ENCODE data around the gene TUBA3D. TPM values are rescaled to one million over a fixed set of nuclear protein-coding genes. Genes with fewer than 3 reads are reported as not detected.
"Not testable (repeated sequence)": the region's sequence is repeated elsewhere in the genome, so short reads cannot be mapped to it uniquely, and the experiment has no call there.

Gene TUBA3D
- total RNA-seq, 1 donor from 2014 or later = not detected

DNA sequence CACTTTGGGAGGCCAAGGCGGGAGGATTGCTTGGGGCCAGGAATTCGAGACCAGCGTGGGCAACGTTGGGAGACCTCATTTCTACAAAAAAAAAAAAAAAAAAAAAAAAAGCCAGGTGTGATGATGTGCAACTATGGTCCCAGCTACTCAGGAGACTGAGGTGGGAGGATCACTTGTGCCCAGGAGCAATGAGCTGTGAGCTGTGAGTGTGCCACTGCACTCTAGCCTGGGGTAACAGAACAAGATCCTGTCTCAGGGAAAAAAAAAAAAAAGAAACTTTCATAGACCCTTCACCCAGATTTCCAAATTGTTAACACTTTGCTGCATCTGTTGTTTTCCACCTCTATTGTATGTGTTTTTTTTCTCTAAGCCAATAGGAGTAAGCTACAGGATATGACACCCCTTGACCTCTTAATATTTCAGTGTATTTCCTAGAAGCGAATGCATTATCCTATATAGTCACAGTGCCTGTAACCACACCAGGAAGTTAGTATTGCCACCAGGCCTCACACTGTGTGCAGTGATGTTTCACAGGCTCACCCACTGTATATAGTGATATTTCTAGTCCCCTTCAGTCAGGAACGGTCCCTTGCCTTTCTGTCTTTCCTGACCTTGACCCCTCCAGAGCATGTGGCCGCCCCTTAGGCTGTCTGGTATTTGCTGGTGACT is 28.3 kb downstream of the TUBA3D start:
- ATAC-seq; H3K4me3 ChIP-seq; H3K27ac ChIP-seq; DNase-seq; H3K9me3 ChIP-seq; intact Hi-C loops (cut with DNase I); H3K27me3 ChIP-seq; H3K4me1 ChIP-seq: not testable (repeated sequence)
- H3K36me3 ChIP-seq = peaks cover 66% of the 10 kb centered on the region

DNA sequence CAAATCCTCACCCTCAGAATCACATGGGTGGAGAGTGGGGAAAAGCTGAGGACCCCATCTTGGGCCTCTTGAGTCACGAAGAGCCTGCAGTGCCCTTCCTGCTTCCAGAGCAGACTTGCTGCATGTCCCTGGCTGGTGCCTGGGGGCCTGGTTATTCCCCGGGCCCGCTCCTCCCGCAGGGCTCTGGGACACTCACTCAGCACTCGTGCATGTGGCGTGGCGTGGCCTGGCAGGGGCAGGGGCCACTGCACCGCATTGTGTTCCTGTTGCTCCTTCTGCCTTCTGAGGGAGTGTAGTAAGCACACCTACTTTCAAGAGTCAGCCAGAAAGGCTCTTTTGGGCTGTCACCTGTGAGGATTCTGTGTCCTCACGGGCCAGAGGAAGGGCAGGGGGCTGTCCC is 33.7 kb downstream of the TUBA3D start:
- ATAC-seq = no peak
- H3K4me1 ChIP-seq = no peaks in the 10 kb centered on the region
- no peak overlapping the region for H3K4me3 ChIP-seq
- H3K27ac ChIP-seq = no peak overlapping the region
- peaks cover 40% of the 10 kb centered on the region for H3K36me3 ChIP-seq
- H3K27me3 ChIP-seq = no peaks in the 10 kb centered on the region
- intact Hi-C loops (cut with DNase I) = no loop called here
- no peaks in the 10 kb centered on the region for H3K9me3 ChIP-seq
- no peak for DNase-seq
- no peak for TF ChIP-seq CTCF (IDR thresholded peaks at IDR 0.05)

DNA sequence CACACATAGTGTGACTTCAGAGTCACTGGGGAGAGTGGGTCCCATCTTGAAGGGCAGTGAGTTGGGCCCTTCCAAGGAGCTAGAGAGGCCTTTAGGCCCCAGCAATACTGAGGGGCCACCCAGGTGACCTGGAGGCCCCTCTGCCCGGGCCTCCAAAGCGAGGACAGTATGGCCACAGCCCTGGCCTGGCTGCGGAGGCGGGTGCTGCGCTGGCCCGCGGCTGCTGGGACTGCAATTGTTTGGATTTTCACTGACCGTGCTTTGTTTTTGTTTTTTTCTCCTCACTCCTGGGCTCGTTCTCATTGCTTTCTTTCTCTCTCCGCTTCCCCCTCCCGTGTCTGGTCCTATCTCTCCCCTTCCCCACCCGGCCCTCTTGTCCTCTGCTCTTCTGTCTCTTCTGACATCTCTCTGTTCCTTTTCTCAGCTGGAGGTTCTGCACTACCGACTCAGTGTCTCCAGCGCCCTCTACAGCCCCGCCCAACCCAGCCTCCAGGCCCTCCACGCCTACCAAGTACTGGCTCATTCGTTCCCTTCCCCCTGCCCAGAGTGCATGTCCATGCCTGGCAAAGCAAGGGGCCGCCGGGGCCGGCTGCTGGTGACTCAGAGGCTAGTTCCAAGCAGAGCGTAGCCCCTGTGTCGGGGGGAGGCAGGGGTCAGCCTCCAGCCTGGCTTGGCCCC is 35.5 kb downstream of the TUBA3D start:
- H3K27me3 ChIP-seq; ATAC-seq; DNase-seq; H3K9me3 ChIP-seq; H3K4me1 ChIP-seq; H3K4me3 ChIP-seq; intact Hi-C loops (cut with DNase I); H3K27ac ChIP-seq: not testable (repeated sequence)
- H3K36me3 ChIP-seq = peaks cover 31% of the 10 kb centered on the region

DNA sequence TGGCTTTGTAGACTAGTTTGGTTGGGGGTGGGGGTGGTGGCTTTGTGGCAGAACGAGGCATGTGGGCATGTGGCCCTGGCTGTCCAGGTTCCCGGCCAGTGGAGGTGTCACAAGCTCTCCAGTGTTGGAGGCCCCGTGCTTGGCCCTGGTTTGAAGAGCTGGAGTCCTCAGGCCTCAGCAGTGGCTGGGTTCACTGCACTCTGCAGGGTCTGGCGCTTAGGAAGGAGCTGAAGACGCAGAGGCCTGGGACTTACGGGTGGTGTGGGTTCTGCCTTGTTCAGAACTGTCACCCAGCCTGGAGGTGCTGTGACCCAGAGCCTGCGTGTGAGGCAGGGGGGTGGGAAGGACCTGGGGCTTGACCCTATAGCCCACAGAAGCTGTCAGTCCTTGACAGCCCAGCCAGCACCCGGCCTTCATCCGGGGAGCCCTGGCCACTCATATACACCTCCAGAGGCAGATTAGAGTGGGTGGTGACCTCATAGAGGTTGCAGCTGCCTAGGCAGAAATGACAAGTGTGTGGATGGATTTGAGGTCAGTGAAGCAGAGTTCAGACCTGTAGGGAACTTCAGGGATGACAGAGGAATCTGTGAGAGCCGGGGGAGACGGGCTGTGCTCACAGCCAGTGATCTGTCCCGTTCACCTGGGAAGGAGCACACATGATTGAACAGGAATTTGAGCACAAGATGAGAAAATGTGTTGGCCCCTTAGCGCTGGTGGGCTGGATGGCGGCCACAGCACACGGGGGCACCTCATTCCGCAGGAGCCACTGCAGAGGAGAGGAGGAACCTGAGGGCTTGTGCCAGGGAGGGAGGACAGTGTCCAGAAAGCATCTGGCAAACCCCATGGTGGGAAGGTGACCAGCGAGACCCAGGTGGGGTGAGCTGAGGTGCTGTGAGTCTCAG is 36.3 kb downstream of the TUBA3D start:
- peaks cover 24% of the 10 kb centered on the region for H3K36me3 ChIP-seq
- DNase-seq; H3K27ac ChIP-seq; H3K4me1 ChIP-seq; intact Hi-C loops (cut with DNase I); H3K9me3 ChIP-seq; H3K4me3 ChIP-seq; H3K27me3 ChIP-seq; ATAC-seq: not testable (repeated sequence)

DNA sequence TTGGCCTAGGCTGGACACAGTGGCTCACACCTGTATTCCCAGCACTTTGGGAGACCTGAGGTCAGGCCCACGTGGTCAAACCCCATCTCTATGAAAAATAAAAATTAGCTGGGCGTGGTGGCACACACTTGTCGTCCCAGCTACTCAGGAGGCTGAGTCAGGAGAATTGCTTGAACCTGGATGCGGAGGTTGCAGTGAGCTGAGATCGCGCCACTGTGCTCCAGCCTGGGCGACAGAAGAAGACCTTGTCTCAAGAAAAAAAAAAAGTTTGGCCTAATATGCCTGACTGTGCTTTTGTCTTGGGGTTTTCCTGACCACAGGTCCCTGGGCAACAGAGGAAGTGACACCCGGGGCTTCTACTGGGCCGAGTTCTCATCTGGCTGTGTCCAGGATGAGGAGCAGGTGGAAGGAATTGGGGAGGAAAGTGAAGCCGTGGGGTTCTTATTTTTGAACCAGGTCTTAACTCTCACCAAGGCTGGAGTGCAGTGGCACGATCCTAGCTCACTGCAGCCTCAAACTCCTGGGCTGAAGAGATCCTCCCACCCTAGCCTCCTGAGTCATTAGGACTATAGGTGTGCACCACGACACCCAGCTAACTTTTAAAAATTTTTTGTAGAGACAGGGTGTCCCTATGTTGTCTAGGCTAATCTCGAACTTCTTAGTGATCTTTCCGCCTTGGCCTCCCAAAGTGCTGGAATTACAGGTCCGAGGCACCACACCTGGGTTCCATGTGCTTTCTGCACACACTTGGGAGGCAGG is 38.7 kb downstream of the TUBA3D start:
- H3K27ac ChIP-seq; H3K9me3 ChIP-seq; DNase-seq; H3K4me1 ChIP-seq; H3K4me3 ChIP-seq; intact Hi-C loops (cut with DNase I); H3K27me3 ChIP-seq; ATAC-seq: not testable (repeated sequence)
- peaks cover 10% of the 10 kb centered on the region for H3K36me3 ChIP-seq

DNA sequence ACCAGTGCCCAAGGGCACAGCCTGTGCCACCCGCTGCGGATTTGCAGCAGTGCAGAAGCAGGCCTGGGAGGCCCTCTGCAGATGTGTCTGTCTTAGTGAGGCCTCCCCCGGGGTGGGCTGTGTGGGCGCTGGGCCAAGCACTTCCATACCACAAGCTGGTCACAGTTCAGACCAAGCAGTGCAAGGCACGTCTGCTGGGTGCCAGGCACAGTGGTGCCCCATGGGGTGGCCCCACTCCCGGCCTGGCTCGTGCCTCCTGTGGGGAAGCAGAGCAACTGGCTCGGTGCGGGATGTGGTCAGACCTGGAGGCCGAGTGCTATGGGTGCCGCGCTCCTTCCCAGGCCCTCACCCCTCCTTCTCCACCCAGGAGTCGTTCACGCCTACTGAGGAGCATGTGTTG is 39.3 kb downstream of the TUBA3D start:
- H3K4me3 ChIP-seq; intact Hi-C loops (cut with DNase I); H3K4me1 ChIP-seq; DNase-seq; ATAC-seq; H3K9me3 ChIP-seq; H3K27ac ChIP-seq; H3K27me3 ChIP-seq: not testable (repeated sequence)
- peaks cover 14% of the 10 kb centered on the region for H3K36me3 ChIP-seq

DNA sequence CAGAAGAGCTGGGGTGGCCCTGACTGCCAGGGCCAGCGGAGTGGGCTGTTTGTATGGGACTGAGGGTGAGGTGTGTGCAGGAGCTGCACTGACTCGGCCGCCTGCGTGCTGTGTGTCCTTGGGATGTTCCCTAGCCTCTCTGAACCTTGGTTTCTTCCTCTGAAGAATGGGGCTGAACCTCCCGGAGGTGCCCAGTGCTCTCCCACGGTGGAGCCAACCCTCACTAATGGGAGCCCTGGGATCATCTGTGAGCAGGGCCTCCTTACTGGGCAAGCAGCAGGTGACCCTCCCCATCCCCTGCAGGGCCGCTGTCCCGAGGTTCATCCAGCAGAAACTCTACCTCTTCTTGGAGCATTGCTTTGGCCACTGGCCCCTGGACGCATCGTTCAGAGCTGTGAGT is 40.1 kb downstream of the TUBA3D start:
- ATAC-seq = no peak
- H3K27ac ChIP-seq = no peak overlapping the region
- peak; percentile 33 for DNase-seq
- H3K4me1 ChIP-seq = no peaks in the 10 kb centered on the region
- H3K27me3 ChIP-seq = no peaks in the 10 kb centered on the region
- no peak for TF ChIP-seq CTCF (IDR thresholded peaks at IDR 0.05)
- H3K36me3 ChIP-seq = peaks cover 14% of the 10 kb centered on the region
- no peaks in the 10 kb centered on the region for H3K9me3 ChIP-seq
- H3K4me3 ChIP-seq = no peak overlapping the region
- intact Hi-C loops (cut with DNase I) = no loop called here

DNA sequence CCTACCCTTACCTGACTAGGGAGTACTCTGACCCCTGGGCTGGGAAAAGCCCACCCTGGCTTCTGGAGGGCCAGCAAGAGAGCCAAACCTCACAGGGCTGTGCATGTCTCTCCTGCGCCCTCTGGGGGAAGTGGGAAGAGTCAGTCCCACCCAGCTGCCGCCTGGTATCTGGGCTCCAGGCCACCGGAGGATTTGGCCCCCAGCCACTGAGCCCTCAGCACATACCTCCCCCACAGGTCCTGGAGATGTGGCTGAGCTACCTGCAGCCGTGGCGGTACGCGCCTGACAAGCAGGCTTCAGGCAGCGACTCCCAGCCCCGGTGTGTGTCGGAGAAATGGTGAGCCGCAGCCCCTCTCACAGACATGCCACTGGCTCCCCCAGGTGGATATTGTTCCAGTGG is 40.7 kb downstream of the TUBA3D start:
- peak; percentile 3 for ATAC-seq
- H3K36me3 ChIP-seq; H3K4me1 ChIP-seq; H3K27me3 ChIP-seq; intact Hi-C loops (cut with DNase I); H3K9me3 ChIP-seq; H3K27ac ChIP-seq; H3K4me3 ChIP-seq: not testable (repeated sequence)
- DNase-seq = peak; percentile 54

All from upper lobe of right lung (tissue), 1 donor.